HepG2 (cell line): ENCODE measurements around the gene CERS6. TPM values are rescaled to one million over a fixed set of nuclear protein-coding genes. Genes with fewer than 3 reads are reported as not detected.

ENCODE experiments used
- ATAC-seq: fragments of 200-7000 bp; cut with Tn5 transposase; 3 replicates; pipeline ENCODE4 v1.9.1; 2020; ENCODE audit warnings: mild to moderate bottlenecking, moderate library complexity
- BruUV-seq: library from RNA; stranded (reverse); fragments of 400-500 nt; replicated peaks from 2 replicates; lab custom pipeline; 2021; lab: Mats Ljungman, UMichigan
- CTCF ChIA-PET: fragments of 300-600 bp; formaldehyde crosslinking; extraction: SDS; loops from one replicate; lab custom pipeline; 2021; ENCODE audit warnings: low total read pairs, inconsistent platforms, low intra/inter-chr PET ratio; lab: Yijun Ruan, JAX
- POLR2A ChIA-PET: fragments of 350-600 bp; sonication (Branson Sonifier 250); formaldehyde crosslinking; loops from one replicate; lab custom pipeline; 2020; ENCODE audit warnings: antibody characterized with exemption, inconsistent platforms; lab: Yijun Ruan, JAX
- DNase-seq: peaks from one replicate; pipeline ENCODE4 v3.0.0-alpha.2; 2015; ENCODE audit warnings: low spot score
- FAIRE-seq: peaks from 3 replicates; lab custom pipeline; 2011; peaks lifted over from hg19 to GRCh38; lab: Jason Lieb, UNC
- H2AFZ ChIP-seq: one replicate; pipeline ENCODE4 v1.6.1; 2011; ENCODE audit warnings: low read length, inconsistent platforms
- H3K27ac ChIP-seq: fragments of 300-600 bp; 3 replicates; pipeline ENCODE4 v1.8.0; 2011; ENCODE audit warnings: mixed run types, mild to moderate bottlenecking, mixed read lengths, low read length, inconsistent platforms; ENCODE audit not compliant: insufficient read depth; ENCODE audit errors: extremely low read length
- H3K27me3 ChIP-seq, 2 experiments: fragments of 200-600 bp in 1 of 2; 2 replicates in 1 of 2; 3 replicates in 1 of 2; pipeline versions ENCODE4 v1.6.0 to v1.8.0; 2011; ENCODE audit warnings: low read length in 2 of 2, mild to moderate bottlenecking in 2 of 2, moderate library complexity in 2 of 2, inconsistent platforms in 1 of 2; ENCODE audit not compliant: insufficient read depth in 2 of 2, control insufficient read depth in 1 of 2
- H3K36me3 ChIP-seq, 2 experiments: fragments of 200-600 bp in 1 of 2; replicated peaks in 1 of 2; 2 replicates in 1 of 2; 3 replicates in 1 of 2; pipeline versions ENCODE4 v1.5.1 to v1.8.0; 2011; ENCODE audit warnings: low read length in 2 of 2, inconsistent platforms in 1 of 2; ENCODE audit not compliant: insufficient read depth in 2 of 2, control insufficient read depth in 1 of 2
- H3K4me1 ChIP-seq: 2 replicates; pipeline ENCODE4 v1.5.1; 2012; ENCODE audit warnings: low read length, inconsistent platforms; ENCODE audit not compliant: insufficient read depth
- H3K4me2 ChIP-seq: 2 replicates; pipeline ENCODE4 v1.6.0; 2011; ENCODE audit warnings: low read depth, low read length, inconsistent platforms
- H3K4me3 ChIP-seq, 3 experiments: fragments of 200-600 bp in 1 of 3; sonication (generic), shearing (Covaris generic) in 1 of 3; replicated peaks in 1 of 3; 2 replicates each; pipeline ENCODE4 v1.5.1; 2011 to 2016; ENCODE audit warnings: low read length in 3 of 3, inconsistent platforms in 2 of 3, low read depth in 2 of 3, mild to moderate bottlenecking in 2 of 3, control low read depth in 1 of 3, mixed read lengths in 1 of 3; ENCODE audit not compliant: insufficient read depth in 1 of 3
- H3K79me2 ChIP-seq: one replicate; pipeline ENCODE4 v1.6.1; 2011; ENCODE audit warnings: low read length, inconsistent platforms; ENCODE audit not compliant: insufficient read depth
- H3K9ac ChIP-seq: 2 replicates; pipeline ENCODE4 v1.6.0; 2011; ENCODE audit warnings: mild to moderate bottlenecking, low read depth, low read length, inconsistent platforms; ENCODE audit not compliant: insufficient read depth
- H3K9me3 ChIP-seq: 2 replicates; pipeline ENCODE4 v1.5.1; 2012; ENCODE audit warnings: mild to moderate bottlenecking, low read length
- H4K20me1 ChIP-seq: 2 replicates; pipeline ENCODE4 v1.6.0; 2011; ENCODE audit warnings: inconsistent platforms, mild to moderate bottlenecking, low read length, moderate library complexity; ENCODE audit not compliant: insufficient read depth
- KAT7 ChIP-seq: IDR thresholded peaks from 2 replicates; pipeline ENCODE4 v1.6.1; 2018; ENCODE audit warnings: borderline replicate concordance, missing compliant biosample characterization
- SKIL ChIP-seq: sonication (generic); formaldehyde crosslinking; IDR thresholded peaks from 2 replicates; pipeline ENCODE4 v1.8.0; 2022; ENCODE audit warnings: missing genetic modification reagents, mild to moderate bottlenecking, moderate library complexity, borderline replicate concordance
- SRF ChIP-seq: IDR thresholded peaks from 2 replicates; pipeline ENCODE4 v1.6.1; 2011; ENCODE audit warnings: mild to moderate bottlenecking, low read depth, low read length, moderate library complexity
- ZBTB8A ChIP-seq: sonication (generic); formaldehyde crosslinking; IDR thresholded peaks from 2 replicates; pipeline ENCODE4 v1.4.0; 2020; ENCODE audit warnings: mild to moderate bottlenecking, low read depth, missing genetic modification reagents, borderline replicate concordance
- ZNF609 ChIP-seq: sonication (generic); formaldehyde crosslinking; IDR thresholded peaks from 2 replicates; pipeline ENCODE4 v1.4.0; 2020; ENCODE audit warnings: mild to moderate bottlenecking, missing genetic modification reagents, borderline replicate concordance
- ZNF724P ChIP-seq: sonication (generic); formaldehyde crosslinking; IDR thresholded peaks from 2 replicates; pipeline ENCODE4 v1.8.0; 2022; ENCODE audit warnings: missing genetic modification reagents, borderline replicate concordance
- WGBS: methylation state at CpG from one replicate; pipeline ENCODE4 v1.1.6; 2017; ENCODE audit warnings: low lambda C conversion rate; 5-methylcytosine and 5-hydroxymethylcytosine counted together
- in situ Hi-C: cut with HindIII; loops from 2 replicates; pipeline ENCODE4 v1.10.0; 2017; ENCODE audit warnings: low pct_unique_long_range_greater_than_20kb; ENCODE audit not compliant: extremely low pct_ligation_motif_present
- intact Hi-C: fragments of 100-400 bp; cut with micrococcal nuclease; formaldehyde crosslinking; loops from one replicate; pipeline ENCODE4 v1.10.0; 2022; ENCODE audit not compliant: unreplicated experiment
- polyA plus RNA-seq, 8 experiments: library from polyadenylated mRNA; depleted of rRNA in 3 of 8; stranded (reverse) in 7 of 8; unstranded in 1 of 8; fragments of >200 nt; fragmentation: Illumina TruSeq in 4 of 8; extraction: Trizol in 4 of 8; gene quantifications; 2 replicates each; pipeline versions ENCODE4 v1.2.1 to v1.2.3, GENCODE V29; 2011 to 2016; ENCODE audit warnings: low read depth in 4 of 8, missing spikeins in 1 of 8, mixed read lengths in 1 of 8; ENCODE audit not compliant: insufficient read depth in 1 of 8
- total RNA-seq, 5 experiments: library from RNA; depleted of rRNA; stranded (reverse); fragments of >200 nt; fragmentation: Illumina TruSeq; extraction: Trizol; gene quantifications; 2 replicates each; pipeline ENCODE4 v1.2.3, GENCODE V29; 2016; ENCODE audit warnings: low read depth in 1 of 5
- TF ChIP-seq, protein P1 (sequence below): sonication (generic); formaldehyde crosslinking; IDR thresholded peaks from 2 replicates; pipeline ENCODE4 v1.4.0; 2020; ENCODE audit warnings: missing genetic modification reagents, borderline replicate concordance

The CERS6 gene
- total and polyA plus RNA-seq, 2 of the 13 experiments (the other 11 are each of a cell fraction or from before 2014, with no cell fraction given), result 10.1 to 20.3 TPM

GRCh38 chr2:168422584-168422983, 33.5 kb upstream of the CERS6 start:
- POLR2A ChIA-PET, result no interaction called here
- no TSS peak for BruUV-seq
- no peak overlapping the region for H3K4me3 ChIP-seq

GRCh38 chr2:168424112-168424951, 31.7 kb upstream of the CERS6 start:
- no peak overlapping the region for H3K4me2 ChIP-seq
- H2AFZ ChIP-seq, result no peak overlapping the region
- H3K4me1 ChIP-seq, result peaks cover 8% of the 10 kb centered on the region; the same call in 1 of the 2 replicates
- H3K79me2 ChIP-seq, result no peaks in the 10 kb centered on the region
- H3K27ac ChIP-seq, result no peak overlapping the region
- ChIA-PET POLR2A (no interaction called here), CTCF (no interaction called here)
- intact Hi-C loops (no loop called here), in situ Hi-C loops (no loop called here)
- 0% methylated on average over 2 of the region's 2 CpGs for WGBS
- no peaks in the 10 kb centered on the region for H4K20me1 ChIP-seq
- no peaks in the 10 kb centered on the region for H3K36me3 ChIP-seq
- no peak overlapping the region for H3K9ac ChIP-seq
- no peak for ATAC-seq
- peaks cover 0 to 17% of the 10 kb centered on the region in 2 experiments; a peak in 2 of 5 replicates for H3K27me3 ChIP-seq
- no TSS peak for BruUV-seq
- H3K9me3 ChIP-seq, result no peaks in the 10 kb centered on the region
- H3K4me3 ChIP-seq, result no peak overlapping the region
- FAIRE-seq, result no peak
- DNase-seq, result no peak
- TF ChIP-seq, protein P1, sequence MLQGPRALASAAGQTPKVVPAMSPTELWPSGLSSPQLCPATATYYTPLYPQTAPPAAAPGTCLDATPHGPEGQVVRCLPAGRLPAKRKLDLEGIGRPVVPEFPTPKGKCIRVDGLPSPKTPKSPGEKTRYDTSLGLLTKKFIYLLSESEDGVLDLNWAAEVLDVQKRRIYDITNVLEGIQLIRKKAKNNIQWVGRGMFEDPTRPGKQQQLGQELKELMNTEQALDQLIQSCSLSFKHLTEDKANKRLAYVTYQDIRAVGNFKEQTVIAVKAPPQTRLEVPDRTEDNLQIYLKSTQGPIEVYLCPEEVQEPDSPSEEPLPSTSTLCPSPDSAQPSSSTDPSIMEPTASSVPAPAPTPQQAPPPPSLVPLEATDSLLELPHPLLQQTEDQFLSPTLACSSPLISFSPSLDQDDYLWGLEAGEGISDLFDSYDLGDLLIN (CRISPR knock-in tag), result no peak
- TF ChIP-seq SRF (no peak), ZBTB8A (no peak), SKIL (no peak), ZNF609 (CRISPR knock-in tag) (no peak)

More at GRCh38 chr2:168422584-168422983, 33.5 kb upstream of the CERS6 start:
- no peak overlapping the region for H2AFZ ChIP-seq
- no peak for TF ChIP-seq ZNF724P
- TF ChIP-seq KAT7 (CRISPR knock-in tag), result no peak
- no peak overlapping the region for H3K9ac ChIP-seq
- no peaks in the 10 kb centered on the region for H4K20me1 ChIP-seq
- no peaks in the 10 kb centered on the region for H3K79me2 ChIP-seq
- intact Hi-C loops (no loop called here), in situ Hi-C loops (no loop called here)
- ATAC-seq (no peak), FAIRE-seq (no peak), DNase-seq (no peak)
- no peak overlapping the region for H3K27ac ChIP-seq
- CTCF ChIA-PET, result no interaction called here
- peaks cover 0 to 17% of the 10 kb centered on the region in 2 experiments; a peak in 2 of 5 replicates for H3K27me3 ChIP-seq
- H3K36me3 ChIP-seq, result no peaks in the 10 kb centered on the region
- no peaks in the 10 kb centered on the region for H3K9me3 ChIP-seq
- H3K4me1 ChIP-seq, result peaks cover 5% of the 10 kb centered on the region; the same call in 1 of the 2 replicates
- H3K4me2 ChIP-seq, result no peak overlapping the region
